HG03469 (cell line): ENCODE results near the gene HAUS7.

Experiments used
- ATAC-seq: cut with Tn5 transposase; IDR thresholded peaks from one replicate; pipeline ENCODE4 v1.9.1; 2021; ENCODE audit warnings: mild to moderate bottlenecking, moderate library complexity, moderate number of reproducible peaks; ENCODE audit not compliant: unreplicated experiment

Gene HAUS7

GRCh38 chrX:153470411-153471363 lies at the start of gene HAUS7:
HAUS7 (minus strand) TSS chrX:153470576; CDS start chrX:153470557, 19 bp downstream.
- peak; percentile 51 for ATAC-seq

GRCh38 chrX:153519569-153520286 lies 49.4 kb upstream of the HAUS7 start:
- no peak for ATAC-seq

GRCh38 chrX:153517946-153518834 lies 47.8 kb upstream of the HAUS7 start:
- ATAC-seq, result no peak

- ATAC-seq, result no peak
These were observed 47.0 kb upstream of the HAUS7 start, which contains the start of gene ATP2B3 for GRCh38 chrX:153517423-153517822. ATP2B3 (plus strand) TSS chrX:153517642; CDS start chrX:153536248, 18,606 bp downstream.

GRCh38 chrX:153516073-153516472 lies 45.7 kb upstream of the HAUS7 start:
- no peak for ATAC-seq

DNA sequence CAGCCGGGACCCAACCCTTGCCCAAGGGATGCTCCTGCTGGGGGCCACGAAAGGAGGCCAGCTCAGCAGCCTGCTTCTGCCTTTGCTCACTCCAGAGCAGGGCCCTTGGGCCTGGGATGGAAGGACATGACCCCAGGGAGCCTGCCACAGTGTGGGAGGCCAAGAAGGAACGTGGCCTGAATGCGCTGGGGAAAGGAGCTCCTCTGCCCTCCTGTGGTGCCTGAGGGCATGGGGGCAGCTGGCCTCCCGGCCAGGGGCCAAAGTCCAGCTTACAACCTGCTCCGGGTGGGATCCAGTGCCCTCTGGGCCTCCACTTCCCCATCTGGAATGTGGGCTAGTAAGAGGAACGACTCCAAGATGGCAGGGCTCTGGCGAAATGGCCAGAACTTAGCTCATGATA lies 45.1 kb upstream of the HAUS7 start:
- no peak for ATAC-seq

DNA sequence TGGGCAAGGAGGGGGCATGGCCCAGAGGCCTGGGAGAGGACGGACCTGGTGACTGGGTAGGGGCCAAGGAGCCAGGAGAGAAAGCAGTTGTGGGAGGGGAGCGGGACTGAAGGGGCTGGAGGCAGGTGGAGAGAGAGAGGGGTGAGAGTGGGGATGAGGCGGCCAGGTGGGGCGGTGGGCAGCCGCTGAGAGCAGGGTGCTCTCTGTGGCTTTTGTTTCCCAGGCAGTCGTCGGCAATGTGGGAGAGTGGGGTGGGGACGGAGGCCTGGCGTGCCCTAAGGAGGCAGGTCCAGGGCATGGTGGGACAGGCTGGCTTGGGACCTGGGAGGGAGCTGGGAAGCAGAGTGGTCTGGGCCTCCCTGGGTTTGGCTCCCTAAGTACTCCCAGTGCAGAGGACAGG lies 43.9 kb upstream of the HAUS7 start:
- no peak for ATAC-seq

DNA sequence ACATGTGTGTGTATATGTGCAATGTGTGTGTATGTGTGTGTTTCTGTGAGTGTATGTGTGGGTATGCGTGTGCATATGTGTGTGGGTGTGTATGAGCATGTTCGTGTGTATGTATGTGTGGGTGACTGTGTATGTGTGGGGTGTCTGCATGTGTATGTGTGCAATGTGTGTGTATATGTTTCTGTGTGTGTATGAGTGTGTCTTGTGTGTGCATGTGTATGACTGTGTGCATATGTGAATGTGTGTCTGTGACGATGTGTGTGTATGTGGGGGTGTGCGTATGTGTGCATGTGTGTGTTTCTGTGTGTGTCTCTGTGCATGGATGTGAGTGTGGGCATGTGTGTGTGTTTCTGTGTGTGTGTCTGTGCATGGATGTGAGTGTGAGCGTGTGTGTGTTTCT lies 42.9 kb upstream of the HAUS7 start:
- no peak for ATAC-seq

DNA sequence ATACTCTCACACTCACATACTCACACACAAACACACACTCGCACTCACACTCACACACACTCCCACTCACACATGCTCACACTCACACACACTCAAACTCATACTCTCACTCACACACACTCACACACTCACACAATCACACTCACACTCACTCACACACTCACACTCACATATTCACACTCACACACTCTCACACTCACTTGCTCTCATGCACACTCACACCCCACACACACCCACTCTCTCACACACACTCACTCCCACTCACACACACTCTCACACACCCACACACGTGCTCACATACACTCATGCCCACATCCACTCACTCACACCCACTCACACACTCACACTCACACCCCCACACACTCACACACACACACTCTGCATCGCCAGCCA lies 42.1 kb upstream of the HAUS7 start:
- no peak for ATAC-seq

DNA sequence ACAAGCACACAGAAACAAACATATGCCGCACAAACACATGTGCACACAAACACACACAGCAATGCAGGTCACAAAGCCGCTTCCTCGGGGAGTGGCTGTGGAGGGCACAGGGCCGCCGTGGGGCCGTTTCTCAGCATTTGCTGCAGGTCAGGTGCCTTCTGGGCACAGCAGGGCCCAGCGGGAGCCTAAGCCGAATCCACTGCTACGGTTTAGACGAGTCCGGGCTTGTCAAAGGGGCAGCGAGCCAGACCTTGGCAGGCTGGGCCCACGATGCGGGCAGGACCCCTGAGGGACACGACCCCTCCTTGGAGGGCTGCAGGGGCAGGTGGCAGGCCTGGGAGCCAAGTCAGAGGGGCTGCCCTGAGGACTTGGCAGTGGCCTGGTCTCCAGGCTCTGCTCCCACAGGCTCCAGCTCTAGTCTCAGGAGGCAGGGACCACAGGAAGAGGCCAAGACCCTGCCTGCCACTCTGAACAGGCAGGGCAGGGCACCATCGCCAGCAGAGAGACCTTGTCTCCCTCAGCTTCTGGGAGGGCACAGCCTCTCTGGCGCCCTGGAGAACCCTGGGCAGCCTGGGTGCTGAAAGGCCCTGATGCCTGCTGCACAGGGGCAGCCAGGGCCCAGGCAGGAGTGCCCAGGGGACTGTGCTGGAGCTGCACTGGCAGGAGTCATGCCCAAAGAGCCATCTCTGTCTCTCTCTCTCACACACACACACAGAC lies 41.6 kb upstream of the HAUS7 start:
- no peak for ATAC-seq

GRCh38 chrX:153510383-153510782 lies 40.0 kb upstream of the HAUS7 start:
- no peak for ATAC-seq

DNA sequence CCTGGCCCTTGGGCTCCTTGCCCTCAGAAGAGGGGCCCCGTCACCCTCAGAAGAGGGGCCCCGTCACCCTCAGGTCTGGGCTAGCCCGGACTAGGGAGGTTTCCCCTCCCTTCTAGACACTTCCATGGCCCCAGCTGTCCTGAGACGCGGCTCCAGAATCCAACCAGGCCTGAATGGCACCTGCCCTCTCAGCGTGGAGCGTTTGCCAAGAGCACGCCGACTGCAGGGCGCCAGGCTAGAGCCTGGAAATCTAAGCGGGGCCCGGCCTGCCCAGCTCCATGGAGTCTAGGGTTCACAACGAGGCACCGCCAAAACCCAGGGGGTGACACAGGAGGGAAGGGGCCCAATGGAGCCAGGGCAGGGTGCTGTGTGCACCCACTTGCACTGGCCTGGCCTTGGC lies 39.2 kb upstream of the HAUS7 start:
- no peak for ATAC-seq

DNA sequence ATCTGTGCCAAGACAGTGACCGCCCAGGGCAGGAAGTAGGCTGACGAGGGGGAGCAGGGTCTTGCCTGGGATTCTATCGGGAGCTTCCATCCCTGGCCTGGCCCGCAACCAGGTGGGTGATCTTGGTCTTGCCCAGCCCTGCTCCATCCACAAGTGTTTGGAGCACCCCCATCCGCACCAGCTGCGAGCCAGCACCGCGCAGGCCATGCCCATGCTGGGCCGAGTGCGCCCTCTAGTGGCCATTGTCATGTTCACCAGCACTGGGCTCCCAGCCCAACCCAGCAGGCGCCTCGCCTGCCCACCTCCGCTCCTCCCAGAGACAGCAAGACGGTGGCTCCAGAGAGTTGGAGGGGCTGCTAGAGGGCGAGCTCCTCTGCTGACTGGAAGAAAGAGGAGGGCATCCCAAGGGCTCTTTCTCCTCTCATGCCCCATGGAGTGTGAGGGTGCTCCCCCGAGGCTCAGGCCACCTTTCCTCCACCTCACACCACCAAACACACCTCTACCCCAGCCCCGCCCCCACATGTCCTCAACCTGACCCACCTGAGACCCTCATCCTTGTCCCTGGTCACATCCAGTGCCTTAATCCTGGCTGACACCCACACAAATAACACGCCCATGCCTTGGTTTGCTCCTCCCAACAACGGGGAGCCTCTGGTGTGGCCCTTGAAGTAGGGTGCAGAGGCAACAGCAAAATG lies 37.3 kb upstream of the HAUS7 start:
- peak; percentile 76 for ATAC-seq

DNA sequence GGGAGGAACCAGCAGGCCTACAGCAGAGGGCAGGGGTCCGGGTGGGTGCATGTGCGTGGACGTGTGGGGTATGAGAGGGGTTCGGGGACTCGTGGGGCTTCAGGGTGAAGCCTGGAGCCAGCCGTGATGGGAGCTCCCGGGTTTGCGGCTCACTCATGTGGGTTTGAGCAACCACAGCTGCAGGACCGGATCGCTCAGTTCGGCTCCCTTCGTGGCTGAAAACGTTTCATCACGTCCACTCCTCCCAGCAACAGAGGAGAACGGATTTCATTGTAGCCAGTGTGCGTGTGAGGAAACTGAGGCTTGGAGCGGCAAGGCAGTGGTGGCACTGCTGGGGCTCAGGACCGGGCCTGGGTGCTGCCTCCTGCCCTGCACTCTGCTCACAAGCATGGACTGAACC lies 35.0 kb upstream of the HAUS7 start:
- ATAC-seq, result no peak

GRCh38 chrX:153504445-153505016 lies 34.2 kb upstream of the HAUS7 start:
- ATAC-seq, result no peak

DNA sequence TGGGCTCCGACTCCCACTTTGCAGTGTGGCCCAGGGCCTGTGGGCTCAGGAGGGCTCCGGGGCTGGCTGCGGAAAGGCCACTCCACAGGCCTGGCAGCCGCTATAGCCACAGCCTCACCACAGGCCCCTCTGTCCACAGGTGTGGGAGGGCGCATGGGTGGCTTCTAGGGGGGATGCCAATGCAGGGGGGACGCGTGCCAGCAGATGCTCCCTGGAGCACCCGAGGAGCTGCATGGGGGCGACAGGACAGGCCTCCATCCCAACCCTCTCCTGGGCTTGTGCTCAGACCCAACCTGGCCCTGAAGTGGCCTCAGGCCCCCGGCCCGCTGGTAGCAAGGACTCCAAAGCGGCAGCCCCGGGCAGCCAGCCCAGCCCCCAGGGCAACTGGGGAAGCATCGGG lies 32.4 kb upstream of the HAUS7 start:
- ATAC-seq, result no peak

DNA sequence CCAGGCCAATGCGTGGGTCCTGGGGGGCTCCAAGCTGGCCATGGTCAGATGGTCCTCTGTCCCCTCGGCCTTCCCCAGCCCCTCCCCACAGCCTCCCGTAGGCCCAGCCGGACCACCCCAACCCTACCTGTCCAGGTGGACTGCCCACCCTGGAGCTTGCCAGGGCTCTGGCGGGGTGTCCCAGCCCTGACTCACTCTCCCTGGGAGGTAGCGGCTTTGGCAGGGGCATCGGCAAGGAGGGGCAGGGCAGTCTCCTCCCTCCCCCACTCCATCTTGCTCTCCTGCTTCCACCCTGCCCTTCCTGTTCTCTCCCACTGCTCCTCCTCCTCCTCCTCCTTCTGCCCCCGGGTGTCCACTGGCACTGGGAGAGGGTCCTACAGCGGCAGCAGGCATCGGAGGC lies 31.8 kb upstream of the HAUS7 start:
- ATAC-seq, result no peak

DNA sequence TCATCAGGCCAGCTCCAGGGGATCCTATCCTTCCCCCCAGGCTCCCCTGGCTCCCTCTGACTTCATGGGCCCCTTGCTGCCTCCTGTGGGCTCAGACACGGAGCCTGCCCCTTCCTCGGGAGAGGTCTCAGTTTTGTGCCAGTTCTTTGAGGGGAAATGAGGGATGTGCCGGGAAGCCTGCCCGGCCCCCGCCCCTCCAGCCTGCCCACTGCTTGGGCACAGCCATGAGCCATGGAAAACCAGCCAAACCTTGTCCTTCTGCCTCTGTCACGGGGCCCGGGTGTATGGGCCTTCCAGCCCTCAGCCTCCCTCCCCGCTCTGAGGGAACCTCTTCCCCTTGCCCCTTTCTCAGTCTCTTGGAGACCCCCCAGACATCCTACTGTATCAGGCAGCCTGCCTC lies 31.2 kb upstream of the HAUS7 start:
- no peak for ATAC-seq

- ATAC-seq, result no peak
These were observed 30.4 kb upstream of the HAUS7 start for GRCh38 chrX:153500676-153501280.
